ENCODE measurements around the gene ZMYND8.
"Not testable (repeated sequence)": the region's sequence is repeated elsewhere in the genome, so short reads cannot be mapped to it uniquely, and the experiment has no call there.

ZMYND8 gene

GRCh38 chr20:47265214-47265613 is 91.3 kb downstream of the ZMYND8 start:
- DNase-seq (ENCODE audit: low spot score) = no peak

DNA sequence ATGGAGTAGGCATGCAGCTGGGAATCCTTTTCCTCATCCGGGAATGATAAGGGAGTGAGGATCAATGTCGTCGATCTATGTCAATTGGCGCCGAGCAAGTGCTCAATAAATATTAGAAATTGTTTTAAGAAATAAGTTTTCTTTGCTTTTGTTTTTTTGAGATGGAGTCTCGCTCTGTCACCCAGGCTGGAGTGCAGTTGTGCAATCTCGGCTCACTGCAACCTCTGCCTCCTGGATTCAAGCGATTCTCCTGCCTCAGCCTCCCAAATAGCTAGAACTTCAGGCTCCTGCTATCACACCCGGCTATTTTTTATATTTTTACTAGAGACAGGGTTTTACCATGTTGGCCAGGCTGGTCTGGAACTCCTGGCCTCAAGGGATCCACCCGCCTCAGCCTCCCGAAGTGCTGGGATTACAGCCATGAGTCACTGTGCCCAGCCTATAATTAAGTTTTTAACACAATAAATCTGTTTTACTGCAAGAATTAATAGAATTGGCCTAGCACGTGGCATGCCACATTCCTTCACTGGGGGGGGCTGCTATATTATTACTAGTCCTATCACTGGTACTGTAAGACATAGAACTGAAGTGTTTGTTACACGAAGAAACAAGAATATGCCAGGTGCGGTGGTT is 92.2 kb downstream of the ZMYND8 start:
- not testable (repeated sequence) for DNase-seq (ENCODE audit: low spot score)

DNA sequence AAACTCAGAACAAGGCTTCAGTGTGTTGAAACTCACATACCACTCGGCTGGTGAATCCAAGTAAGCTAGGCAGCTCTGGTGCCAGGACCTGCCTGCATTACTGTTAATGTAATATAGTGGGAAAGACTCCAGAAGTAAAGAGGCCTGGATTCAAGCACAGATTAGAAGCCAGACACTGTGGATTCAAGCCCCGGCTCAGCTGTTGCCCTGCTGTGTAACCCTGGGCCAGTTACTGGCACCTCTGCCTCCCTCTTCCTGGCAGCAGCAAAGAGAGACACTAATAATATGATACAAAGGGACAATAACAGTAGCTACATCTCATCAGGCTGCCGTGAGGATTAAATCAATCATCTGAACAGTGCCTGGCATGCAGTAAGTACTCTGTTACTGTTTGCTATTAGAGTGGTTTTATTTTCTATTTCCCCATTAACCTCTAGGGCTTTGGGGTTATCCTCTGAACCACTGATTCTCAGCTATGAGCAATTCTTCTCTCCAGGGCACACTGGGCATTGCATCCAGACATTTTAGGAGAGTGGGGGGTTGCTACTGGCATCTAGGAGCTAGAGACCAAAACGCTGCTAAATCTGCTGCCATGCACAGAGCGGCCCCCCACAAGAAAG is 92.9 kb downstream of the ZMYND8 start:
- no peak for DNase-seq (ENCODE audit: low spot score)

DNA sequence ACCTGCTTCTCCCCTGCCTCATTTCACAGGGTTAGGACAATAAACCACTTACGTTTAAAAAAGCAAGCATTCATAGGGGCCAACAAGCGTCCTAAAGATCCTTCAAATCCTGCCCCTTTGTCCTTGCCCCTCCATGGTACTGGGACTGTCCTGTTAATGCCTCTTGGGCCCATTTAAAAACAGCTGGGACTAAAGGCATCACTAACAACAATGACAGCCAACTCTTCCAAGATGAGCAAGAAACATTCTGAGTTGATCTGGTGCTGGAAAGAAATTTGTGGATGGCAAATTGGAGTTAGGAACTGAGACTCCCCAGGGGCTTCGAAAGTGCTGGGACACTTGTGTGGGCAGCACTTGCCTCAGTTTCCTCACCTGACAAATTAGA is 93.4 kb downstream of the ZMYND8 start:
- DNase-seq (ENCODE audit: low spot score) = no peak

GRCh38 chr20:47262365-47263013 is 94.0 kb downstream of the ZMYND8 start:
- no peak for DNase-seq (ENCODE audit: low spot score)

DNA sequence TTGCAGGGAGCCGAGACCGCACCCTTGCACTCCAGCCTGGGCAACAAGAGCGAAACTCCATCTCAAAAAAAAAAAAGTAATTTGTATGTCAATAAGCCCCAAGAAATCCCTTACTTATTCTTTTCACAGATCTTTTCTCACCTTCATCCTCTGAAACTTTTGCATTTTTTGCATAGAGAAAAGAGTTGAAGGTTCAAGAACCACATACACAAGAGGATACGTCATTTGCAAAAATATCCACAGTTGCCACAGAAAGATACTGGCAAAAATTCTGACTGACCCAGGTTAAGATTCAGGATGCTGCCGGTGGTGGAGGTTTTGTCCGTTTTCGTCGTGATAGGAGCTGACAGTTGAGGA is 94.5 kb downstream of the ZMYND8 start:
- no peak for DNase-seq (ENCODE audit: low spot score)

DNA sequence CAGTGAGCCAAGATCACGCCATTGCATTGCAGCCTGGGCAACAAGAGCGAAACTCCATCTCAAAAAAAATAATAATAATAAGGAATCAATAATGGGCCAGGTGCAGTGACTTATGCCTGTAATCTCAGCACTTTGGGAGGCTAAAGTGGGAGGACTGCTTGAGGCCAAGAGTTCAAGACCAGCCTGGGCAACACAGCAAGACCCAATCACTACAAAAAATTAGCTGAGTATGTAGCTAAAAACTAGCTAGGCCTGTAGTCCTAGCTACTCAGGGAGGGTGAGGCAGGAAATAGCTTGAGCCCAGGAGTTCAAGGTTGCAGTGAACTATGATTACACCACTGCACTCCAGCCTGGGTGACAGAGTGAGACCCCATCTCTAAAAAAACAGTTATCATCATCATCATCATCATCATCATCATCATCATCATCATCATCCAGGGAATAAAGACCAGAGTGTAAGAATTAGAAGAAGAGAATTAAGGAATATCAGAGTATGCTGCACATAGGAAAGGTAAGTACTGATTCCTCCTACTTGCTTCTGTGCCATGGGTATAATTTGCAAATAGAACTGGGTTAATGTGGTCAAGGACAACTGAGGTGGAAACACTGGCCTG is 95.2 kb downstream of the ZMYND8 start:
- DNase-seq (ENCODE audit: low spot score) = not testable (repeated sequence)

DNA sequence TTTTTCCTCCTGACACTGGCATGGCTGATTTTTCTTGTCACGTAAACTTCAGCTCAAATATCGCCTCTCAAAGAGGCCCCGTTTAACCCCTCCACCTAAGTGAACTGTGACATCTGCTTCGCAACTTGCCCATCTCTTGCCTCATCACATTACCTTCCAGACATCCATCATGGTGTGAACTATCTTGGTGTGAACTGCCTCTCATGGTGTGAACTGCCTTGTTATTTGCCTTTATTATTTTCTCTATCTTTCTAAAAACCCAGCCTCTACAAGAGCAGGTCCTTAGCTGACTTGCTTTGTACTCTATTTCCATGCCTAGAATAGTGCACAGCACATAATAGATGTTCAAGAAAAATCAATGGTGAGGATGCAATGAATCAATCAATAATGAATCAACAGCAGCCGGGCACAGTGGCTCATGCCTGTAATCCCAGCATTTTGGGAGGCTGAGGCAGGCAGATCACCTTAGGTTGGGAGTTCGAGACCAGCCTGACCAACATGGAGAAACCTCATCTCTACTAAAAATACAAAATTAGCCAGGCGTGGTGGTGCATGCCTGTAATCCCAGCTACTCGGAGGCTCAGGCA is 95.9 kb downstream of the ZMYND8 start:
- DNase-seq (ENCODE audit: low spot score) = not testable (repeated sequence)

DNA sequence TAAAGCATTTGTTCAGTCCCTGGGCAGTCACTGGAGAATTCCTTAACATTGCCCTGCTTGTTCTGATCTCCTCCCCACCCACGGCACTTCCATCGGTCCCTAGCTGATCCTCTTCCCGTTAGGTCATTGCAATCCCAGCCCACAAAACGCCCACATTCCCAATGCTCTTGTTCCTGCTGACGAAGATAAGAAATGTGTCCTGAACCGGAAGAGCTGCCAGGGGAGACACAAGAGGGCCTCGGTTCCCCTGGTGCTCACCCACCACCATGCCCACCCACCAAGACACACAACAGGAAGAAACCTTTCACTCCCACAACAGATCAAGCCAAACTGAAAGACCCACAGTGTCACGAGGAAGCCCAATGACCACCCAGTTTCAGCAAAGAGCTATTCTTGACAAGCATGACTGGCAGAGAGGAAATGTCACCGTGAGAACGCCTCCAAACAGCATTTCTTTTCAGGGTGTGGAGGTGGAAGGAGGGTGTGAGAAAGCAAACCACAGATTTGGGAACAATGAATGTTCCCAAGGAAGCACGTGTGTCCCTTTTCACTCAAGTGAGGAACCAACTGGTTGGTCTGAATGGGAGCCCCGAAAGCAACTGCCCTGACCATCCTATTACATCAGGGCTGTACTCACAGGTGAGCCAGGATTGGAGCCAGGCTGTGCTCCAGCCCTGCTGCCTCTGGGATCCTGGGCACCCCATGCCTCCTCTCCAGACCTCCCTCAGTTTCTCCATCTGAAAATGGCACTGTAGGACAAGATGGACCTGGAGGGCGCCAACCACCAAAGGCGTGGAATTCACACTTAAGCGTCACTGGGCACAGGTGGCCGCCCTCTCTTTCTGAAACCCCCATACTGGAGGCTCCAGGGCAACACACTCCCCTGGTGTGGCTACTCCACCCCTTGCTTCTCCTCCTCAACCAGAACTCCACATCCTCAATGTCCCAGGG is 97.5 kb downstream of the ZMYND8 start:
- DNase-seq (ENCODE audit: low spot score) = peak; percentile 25

GRCh38 chr20:47257771-47258170 is 98.7 kb downstream of the ZMYND8 start:
- DNase-seq (ENCODE audit: low spot score) = no peak

DNA sequence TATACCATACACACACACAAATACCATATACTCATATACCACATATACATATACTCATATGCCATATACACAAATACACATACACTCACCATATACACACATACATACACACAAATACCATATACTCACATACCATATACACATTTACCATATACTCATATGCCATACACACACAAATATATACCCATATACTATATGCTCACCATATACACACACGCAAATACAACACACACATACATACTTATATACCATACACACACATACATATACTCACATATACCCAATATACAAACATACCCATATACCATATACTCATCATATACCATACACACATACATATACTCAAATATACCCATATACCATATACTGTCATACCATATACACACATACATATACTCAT is 99.2 kb downstream of the ZMYND8 start:
- DNase-seq (ENCODE audit: low spot score) = no peak

DNA sequence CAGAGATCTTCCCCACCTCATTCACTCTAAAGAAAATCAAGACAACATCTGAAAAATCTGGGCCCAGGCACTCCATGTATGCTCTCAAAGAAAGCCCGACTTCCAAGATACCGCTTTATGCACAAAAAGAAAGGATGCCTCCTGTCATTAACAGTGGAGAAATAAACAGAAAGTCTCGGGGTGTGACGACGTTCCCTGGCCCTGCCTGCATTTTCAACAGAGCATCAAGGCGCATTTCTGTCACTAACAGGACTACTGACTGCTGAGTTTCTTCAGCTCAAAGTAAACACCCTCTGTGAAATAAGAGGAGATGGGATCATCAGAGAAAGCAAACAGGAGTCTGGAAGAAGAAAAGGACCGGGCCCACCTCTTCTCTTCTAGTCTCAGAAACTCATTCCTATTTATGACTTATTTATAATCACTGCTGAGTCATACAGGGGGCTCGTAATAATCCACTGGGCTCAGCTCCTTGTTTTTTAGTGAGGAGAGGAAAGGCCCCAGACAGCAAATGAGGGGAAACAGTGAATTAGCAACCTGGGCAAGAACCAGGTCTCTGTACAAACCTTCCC is 99.7 kb downstream of the ZMYND8 start:
- no peak for DNase-seq (ENCODE audit: low spot score)

DNA sequence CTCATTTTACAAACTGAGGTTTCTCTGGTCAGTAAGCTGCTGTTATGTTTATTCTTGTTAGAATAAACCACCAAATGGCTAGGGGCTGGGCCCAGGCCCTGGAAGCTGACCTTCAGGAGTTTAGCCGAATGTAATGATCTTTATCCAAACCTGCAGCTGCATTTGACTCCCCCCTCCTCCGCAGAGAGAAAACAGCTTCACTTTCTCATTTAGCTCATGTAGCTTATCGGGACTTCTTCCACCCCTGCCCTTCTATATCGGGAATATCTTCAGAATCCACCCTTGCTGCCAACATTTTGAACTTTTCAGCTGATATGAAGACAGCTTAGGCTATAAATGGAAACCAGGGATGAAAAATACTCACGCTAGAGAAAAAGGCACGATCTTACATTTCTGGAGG is 102.6 kb downstream of the ZMYND8 start:
- DNase-seq (ENCODE audit: low spot score) = no peak

DNA sequence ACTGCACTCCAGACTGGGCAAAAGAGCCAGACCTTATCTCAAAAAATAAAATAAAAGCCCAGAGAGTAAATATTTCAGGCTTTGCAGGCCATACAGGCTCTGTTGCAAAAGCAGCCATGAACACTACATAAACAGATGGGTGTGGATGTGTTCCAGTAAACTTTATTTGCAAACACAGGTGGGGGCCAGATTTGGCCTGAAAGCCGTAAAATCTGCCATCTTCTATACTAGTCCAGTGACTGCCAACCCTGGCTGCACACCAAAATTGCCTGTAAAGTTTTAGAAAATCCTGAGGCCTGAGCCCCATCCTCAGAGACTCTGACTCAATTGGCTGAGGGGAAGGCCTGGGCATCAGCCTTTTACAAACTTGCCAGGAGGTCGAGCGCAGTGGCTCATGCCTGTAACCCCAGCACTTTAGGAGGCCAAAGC is 103.6 kb downstream of the ZMYND8 start:
- DNase-seq (ENCODE audit: low spot score) = no peak

GRCh38 chr20:47251154-47252020 is 105.1 kb downstream of the ZMYND8 start:
- DNase-seq (ENCODE audit: low spot score) = no peak

DNA sequence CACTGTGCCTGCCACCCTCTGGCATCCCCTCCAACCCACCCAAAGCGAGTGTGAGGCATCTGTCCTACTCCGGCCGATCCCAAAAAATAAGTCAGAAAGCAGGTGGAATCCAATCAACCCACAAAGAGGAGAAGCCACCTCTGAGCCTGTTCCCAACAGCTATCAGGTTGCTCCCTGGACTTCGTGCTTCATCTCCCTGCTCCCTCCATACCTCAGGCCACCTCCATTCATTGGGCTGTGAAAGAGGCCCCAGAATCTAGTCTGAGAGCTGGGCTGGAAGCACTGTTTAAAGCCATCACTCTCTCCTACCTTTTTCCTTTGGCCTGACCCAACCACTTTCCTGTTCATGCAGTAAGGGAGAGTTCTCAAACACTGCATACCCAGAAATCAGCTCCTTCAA is 106.1 kb downstream of the ZMYND8 start:
- no peak for DNase-seq (ENCODE audit: low spot score)

DNA sequence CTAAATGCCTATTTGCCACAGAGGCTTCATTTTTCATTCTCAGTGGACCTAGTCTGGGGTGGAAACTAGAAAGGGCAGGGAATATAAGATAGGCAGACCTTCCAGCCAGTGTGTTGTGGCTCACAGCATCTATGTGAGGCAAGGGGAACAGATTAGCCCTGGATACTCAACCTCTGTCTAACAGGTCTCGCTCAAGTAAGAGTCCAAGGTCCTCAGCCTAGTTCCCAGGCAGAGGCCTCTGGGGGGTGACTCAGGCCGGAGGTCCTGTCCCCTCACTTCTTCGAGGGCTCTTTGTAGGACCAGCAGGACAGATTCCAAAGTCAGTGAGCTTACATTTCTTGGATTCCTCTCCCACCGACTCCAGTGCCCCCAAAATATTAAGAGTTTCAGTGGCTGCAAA is 106.6 kb downstream of the ZMYND8 start:
- no peak for DNase-seq (ENCODE audit: low spot score)

GRCh38 chr20:47248448-47248966 is 108.0 kb downstream of the ZMYND8 start:
- no peak for DNase-seq (ENCODE audit: low spot score)

GRCh38 chr20:47247972-47248371 is 108.5 kb downstream of the ZMYND8 start:
- no peak for DNase-seq (ENCODE audit: low spot score)

Data from iPS-NIHi11 (cell line).